Peyer's patch (tissue), 4 donors: ENCODE data around the gene VPS13C.

Experiments used
- POLR2A ChIP-seq, 2 donors: fragments of 450-650 bp; IDR thresholded peaks; one replicate each; pipeline ENCODE4 v1.5.1; 2017; ENCODE audit warnings: antibody characterized with exemption in 2 of 2, mild to moderate bottlenecking in 2 of 2, moderate library complexity in 2 of 2
- TF ChIP-seq, protein P1 (sequence below), 6 experiments: fragments of 450-650 bp in 4 of 6; fragments of 200-600 bp in 2 of 6; sonication (generic) in 1 of 6; IDR thresholded peaks; one replicate each; pipeline ENCODE4 v1.5.1; 2017 to 2019; ENCODE audit warnings: antibody characterized with exemption in 6 of 6, mild to moderate bottlenecking in 3 of 6, moderate library complexity in 1 of 6

DNA sequence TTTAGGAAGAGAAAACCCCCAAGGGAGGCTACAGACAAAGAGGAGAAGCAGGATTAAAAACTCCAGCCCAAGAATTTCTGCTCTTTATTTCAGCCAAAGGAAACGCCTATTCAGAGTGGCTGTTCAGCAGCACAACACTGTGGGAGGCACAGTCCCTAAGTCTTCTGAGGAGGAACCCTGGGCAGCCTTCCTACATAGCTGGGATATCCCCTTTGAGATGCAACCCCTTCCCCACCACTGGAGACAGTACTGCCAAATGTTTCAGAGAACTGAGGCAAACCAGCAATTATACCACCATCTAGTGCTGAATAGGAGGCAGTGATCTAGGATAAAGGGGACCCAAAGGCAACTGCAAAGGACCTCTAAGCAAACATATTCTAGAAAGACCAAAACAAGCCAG is 168.1 kb downstream of the VPS13C start:
- TF ChIP-seq, protein P1, sequence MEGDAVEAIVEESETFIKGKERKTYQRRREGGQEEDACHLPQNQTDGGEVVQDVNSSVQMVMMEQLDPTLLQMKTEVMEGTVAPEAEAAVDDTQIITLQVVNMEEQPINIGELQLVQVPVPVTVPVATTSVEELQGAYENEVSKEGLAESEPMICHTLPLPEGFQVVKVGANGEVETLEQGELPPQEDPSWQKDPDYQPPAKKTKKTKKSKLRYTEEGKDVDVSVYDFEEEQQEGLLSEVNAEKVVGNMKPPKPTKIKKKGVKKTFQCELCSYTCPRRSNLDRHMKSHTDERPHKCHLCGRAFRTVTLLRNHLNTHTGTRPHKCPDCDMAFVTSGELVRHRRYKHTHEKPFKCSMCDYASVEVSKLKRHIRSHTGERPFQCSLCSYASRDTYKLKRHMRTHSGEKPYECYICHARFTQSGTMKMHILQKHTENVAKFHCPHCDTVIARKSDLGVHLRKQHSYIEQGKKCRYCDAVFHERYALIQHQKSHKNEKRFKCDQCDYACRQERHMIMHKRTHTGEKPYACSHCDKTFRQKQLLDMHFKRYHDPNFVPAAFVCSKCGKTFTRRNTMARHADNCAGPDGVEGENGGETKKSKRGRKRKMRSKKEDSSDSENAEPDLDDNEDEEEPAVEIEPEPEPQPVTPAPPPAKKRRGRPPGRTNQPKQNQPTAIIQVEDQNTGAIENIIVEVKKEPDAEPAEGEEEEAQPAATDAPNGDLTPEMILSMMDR (IDR thresholded peaks at IDR 0.05), result no peak
- no peak for TF ChIP-seq POLR2A (IDR thresholded peaks at IDR 0.05)
